GM23248 (cell line): ENCODE results near the gene PALD1.

Source experiments
- EZH2 ChIP-seq: fragments of 200-600 bp; sonication (generic); IDR thresholded peaks from 2 replicates; pipeline ENCODE4 v1.6.1; 2018; ENCODE audit warnings: antibody characterized with exemption, mild to moderate bottlenecking; ENCODE audit not compliant: insufficient read depth, poor library complexity, severe bottlenecking
- EZH2phosphoT487 ChIP-seq: fragments of 200-600 bp; sonication (generic); IDR thresholded peaks from 2 replicates; pipeline ENCODE4 v1.6.1; 2018; ENCODE audit warnings: antibody characterized with exemption, moderate library complexity, mild to moderate bottlenecking, low read depth; ENCODE audit not compliant: insufficient read depth

DNA sequence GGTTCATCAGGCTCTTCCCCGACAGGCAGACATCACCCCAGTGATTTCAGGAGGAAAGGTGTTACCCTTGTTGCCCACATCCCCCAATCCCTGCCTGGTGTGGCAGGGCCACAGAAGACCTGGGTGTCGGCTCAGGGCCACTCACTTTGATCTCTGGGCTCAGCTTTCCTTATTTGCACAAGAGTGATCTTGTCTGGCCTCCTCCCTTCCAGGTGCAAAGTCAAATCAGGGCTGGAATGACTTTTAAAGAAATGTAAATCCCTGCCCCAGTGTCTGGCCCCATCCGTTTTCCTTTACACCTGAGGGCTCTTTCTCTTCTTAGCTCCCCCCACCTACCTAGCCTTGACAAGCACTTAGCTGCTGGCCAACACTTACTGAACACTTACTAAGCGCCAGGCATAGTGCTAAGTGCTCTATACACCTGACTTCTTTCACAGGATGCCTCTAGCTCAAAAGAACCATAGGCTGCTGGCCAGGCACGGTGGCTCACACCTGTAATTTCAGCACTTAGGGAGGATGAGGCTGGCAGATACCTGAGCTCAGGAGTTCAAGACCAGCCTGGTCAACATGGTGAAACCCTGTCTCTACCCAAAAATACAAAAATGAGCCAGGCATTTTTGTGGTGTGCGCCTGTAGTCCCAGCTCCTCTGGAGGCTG, 36.1 kb upstream of the PALD1 start:
- TF ChIP-seq EZH2, result no peak
- no peak for TF ChIP-seq EZH2phosphoT487
